Measurements from ENCODE around the gene GNA15.
"Not testable (repeated sequence)": the region's sequence is repeated elsewhere in the genome, so short reads cannot be mapped to it uniquely, and the experiment has no call there.

Gene GNA15

DNA sequence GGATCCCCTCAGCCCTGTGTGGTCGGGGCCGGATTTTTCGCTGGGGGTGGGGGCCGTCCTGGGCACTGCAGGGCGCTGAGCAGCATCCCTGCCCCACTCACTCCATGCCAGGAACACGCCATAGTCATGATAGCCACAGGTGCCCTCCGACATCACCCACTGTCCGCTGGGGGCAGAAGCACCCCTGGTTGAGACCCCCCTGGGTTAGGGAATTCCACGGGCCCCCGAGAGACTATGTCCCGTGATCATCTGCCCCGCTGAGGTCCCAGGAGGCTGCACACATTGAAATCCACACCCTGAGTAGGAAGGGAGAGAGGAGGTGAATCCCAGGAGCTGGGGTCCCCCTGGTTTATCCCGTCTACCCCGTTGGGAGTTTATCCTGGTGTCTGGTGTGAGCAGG lies 66.1 kb downstream of the GNA15 start:
- intact Hi-C loops (cut with DNase I; ENCODE audit: low total_unique reads), result no loop called here
- H3K27me3 ChIP-seq, result no peaks in the 10 kb centered on the region
- no peaks in the 10 kb centered on the region for H3K4me1 ChIP-seq
- H3K9me3 ChIP-seq, result no peaks in the 10 kb centered on the region
- H3K4me3 ChIP-seq, result no peak overlapping the region
- no peak overlapping the region for H3K27ac ChIP-seq
- no peak for DNase-seq
- TF ChIP-seq, protein P1, sequence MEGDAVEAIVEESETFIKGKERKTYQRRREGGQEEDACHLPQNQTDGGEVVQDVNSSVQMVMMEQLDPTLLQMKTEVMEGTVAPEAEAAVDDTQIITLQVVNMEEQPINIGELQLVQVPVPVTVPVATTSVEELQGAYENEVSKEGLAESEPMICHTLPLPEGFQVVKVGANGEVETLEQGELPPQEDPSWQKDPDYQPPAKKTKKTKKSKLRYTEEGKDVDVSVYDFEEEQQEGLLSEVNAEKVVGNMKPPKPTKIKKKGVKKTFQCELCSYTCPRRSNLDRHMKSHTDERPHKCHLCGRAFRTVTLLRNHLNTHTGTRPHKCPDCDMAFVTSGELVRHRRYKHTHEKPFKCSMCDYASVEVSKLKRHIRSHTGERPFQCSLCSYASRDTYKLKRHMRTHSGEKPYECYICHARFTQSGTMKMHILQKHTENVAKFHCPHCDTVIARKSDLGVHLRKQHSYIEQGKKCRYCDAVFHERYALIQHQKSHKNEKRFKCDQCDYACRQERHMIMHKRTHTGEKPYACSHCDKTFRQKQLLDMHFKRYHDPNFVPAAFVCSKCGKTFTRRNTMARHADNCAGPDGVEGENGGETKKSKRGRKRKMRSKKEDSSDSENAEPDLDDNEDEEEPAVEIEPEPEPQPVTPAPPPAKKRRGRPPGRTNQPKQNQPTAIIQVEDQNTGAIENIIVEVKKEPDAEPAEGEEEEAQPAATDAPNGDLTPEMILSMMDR (IDR thresholded peaks at IDR 0.05), result no peak
- H3K36me3 ChIP-seq, result peaks cover 31 to 90% (median 61%) of the 10 kb centered on the region in 3 donors

DNA sequence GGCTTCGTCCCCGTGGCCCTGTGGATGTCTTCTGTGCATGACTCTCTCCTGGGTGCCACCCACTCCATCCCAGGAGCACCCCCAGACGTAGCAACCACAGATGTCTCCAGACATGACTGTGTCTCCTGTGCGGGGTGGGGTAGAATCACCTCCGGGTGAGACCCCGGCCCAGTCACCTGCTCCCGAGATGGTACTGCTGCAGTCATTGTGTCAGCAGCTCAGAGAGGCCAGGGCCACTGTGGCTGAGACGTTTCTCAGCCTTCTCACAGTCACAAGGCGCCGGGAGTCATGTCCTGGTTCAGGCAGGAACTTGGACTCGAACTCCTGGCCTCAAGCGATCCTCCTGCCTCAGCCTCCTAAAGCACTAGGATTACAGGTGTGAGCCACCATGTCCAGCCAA lies 66.5 kb downstream of the GNA15 start:
- Histone ChIP-seq H3K27me3 (no peaks in the 10 kb centered on the region), H3K4me1 (no peaks in the 10 kb centered on the region), H3K36me3 (peaks cover 35 to 90% (median 64%) of the 10 kb centered on the region in 3 donors), H3K27ac (no peak overlapping the region), H3K9me3 (no peaks in the 10 kb centered on the region), H3K4me3 (no peak overlapping the region)
- intact Hi-C loops (cut with DNase I; ENCODE audit: low total_unique reads), result no loop called here
- TF ChIP-seq, protein P1 (IDR thresholded peaks at IDR 0.05), result no peak
- DNase-seq, result no peak

DNA sequence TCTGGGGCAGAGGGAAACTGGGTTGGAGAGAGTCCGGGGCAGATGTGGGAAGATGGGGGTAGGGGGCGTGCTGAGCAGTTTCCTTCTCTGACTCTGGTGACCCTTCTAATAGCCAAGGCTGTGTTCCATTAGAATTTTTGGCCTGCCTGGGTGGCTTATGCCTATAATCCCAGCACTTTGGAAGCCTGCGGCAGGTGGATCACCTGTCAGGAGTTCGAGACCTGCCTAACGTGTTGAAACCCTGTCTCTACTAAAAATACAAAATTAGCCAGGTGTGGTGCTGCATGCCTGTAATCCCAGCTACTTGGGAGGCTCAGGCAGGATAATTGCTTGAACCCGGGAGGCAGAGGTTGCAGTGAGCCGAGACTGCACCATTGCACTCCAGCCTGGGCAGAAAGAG lies 67.1 kb downstream of the GNA15 start:
- intact Hi-C loops (cut with DNase I; ENCODE audit: low total_unique reads); DNase-seq; H3K9me3 ChIP-seq; H3K4me1 ChIP-seq; H3K4me3 ChIP-seq; H3K27me3 ChIP-seq; H3K27ac ChIP-seq: not testable (repeated sequence)
- peaks cover 40 to 90% (median 69%) of the 10 kb centered on the region in 3 donors for H3K36me3 ChIP-seq

DNA sequence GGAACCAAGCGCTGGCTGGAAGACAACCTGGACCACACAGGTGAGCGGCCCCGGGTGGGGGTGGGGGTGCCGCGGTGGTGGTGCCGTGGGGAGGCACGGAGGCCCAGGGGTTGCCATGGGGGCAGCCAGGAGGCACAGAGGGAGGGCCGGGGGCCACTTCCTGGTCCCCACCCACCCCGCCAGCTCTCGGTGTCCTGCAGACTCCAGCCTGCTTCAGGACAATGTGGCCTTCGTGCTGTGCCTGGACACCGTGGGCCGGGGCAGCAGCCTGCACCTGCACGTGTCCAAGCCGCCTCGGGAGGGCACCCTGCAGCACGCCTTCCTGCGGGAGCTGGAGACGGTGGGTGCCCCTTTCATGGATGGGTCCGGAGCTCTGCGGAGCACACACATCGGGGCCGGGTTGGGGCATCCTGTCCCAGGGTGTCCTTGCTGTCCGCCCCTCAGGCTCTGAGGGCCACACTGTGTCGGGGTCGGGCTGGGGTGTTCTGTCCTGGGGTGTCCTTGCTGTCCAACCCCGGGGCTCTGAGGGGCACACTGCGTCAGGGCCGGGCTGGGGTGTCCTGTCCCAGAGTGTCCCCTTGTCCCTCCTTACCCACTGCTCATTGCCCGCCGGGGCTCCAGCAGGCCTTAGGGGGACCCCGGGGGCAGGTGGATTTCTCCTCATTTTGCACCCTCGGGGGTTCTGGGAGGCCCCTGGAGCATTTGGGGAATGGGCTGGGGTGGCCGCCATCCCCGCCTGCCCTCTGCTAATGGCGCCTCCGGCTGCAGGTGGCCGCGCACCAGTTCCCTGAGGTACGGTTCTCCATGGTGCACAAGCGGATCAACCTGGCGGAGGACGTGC lies 68.2 kb downstream of the GNA15 start:
- no peak overlapping the region for H3K4me3 ChIP-seq
- TF ChIP-seq, protein P1 (IDR thresholded peaks at IDR 0.05), result no peak
- DNase-seq, result no peak
- no peak overlapping the region for H3K27ac ChIP-seq
- intact Hi-C loops (cut with DNase I; ENCODE audit: low total_unique reads), result no loop called here
- H3K36me3 ChIP-seq, result peaks cover 41 to 93% (median 74%) of the 10 kb centered on the region in 3 donors
- H3K9me3 ChIP-seq, result no peaks in the 10 kb centered on the region
- H3K27me3 ChIP-seq, result no peaks in the 10 kb centered on the region
- H3K4me1 ChIP-seq, result no peaks in the 10 kb centered on the region

DNA sequence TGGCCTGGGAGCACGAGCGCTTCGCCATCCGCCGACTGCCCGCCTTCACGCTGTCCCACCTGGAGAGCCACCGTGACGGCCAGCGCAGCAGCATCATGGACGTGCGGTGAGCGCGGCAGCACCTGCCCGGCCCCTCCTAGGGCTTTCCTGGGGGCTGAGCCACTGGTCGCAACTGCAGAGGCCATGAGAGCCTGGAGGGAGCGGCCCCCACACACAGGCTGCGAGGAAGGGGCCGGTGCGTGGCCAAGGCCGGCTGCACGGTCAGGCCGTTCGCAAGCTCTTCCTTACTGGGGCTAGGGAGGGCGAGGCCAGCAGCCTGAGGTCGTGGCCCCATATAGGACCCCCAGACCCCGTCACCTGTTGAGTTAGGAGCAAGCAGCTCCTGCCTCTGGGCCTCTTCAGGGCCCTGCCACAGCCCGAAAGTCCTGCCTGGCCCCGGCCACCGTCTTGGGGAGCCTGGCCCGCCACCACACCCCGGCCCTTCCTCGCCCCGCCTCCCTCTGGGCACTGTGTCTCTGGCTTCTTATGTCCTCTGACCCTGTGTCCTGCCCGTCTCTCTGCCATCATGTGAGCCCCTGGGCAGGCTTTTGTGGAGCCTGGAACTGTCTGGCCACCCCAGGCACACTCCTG lies 68.9 kb downstream of the GNA15 start:
- TF ChIP-seq, protein P1 (IDR thresholded peaks at IDR 0.05), result no peak
- Histone ChIP-seq H3K36me3 (peaks cover 41 to 96% (median 70%) of the 10 kb centered on the region in 3 donors), H3K9me3 (no peaks in the 10 kb centered on the region), H3K4me1 (no peaks in the 10 kb centered on the region), H3K27me3 (no peaks in the 10 kb centered on the region), H3K27ac (no peak overlapping the region), H3K4me3 (no peak overlapping the region)
- intact Hi-C loops (cut with DNase I; ENCODE audit: low total_unique reads), result no loop called here
- no peak for DNase-seq

Measured in tibial artery (tissue), 4 donors.